Fibroblast of the aortic adventitia (primary cell): ENCODE measurements around the gene C1QTNF12. TPM values are rescaled to one million over a fixed set of nuclear protein-coding genes. Genes with fewer than 3 reads are reported as not detected.
A peak's percentile ranks its signal among the peaks of the same experiment; 100 is the strongest.

Experiments used
- DNase-seq: peaks from one replicate; pipeline ENCODE4 v3.0.0-alpha.2; 2010; ENCODE audit warnings: low read depth
- H3K4me3 ChIP-seq: 2 replicates; pipeline ENCODE4 v1.5.1; 2011; ENCODE audit warnings: low read depth, mild to moderate bottlenecking, control low read depth, low read length, moderate library complexity
- CTCF ChIP-seq: IDR thresholded peaks from 2 replicates; pipeline ENCODE4 v1.5.1; 2011; ENCODE audit warnings: mild to moderate bottlenecking, low read length, control low read depth, inconsistent platforms; ENCODE audit not compliant: insufficient read depth
- total RNA-seq: library from RNA; depleted of rRNA; stranded (reverse); fragments of >200 nt; gene quantifications from 2 replicates; pipeline ENCODE4 v1.2.3, GENCODE V29; 2012; ENCODE audit warnings: low replicate concordance

Gene C1QTNF12
- total RNA-seq, 1 donor: 1.4 TPM

GRCh38 chr1:1200876-1201810 lies 45.4 kb downstream of the C1QTNF12 start:
- no peak for TF ChIP-seq CTCF
- peak; percentile 37 for DNase-seq
- H3K4me3 ChIP-seq: peak overlapping the region; percentile 48

GRCh38 chr1:1199961-1200875 lies 46.3 kb downstream of the C1QTNF12 start:
- DNase-seq: no peak
- no peak for TF ChIP-seq CTCF
- no peak overlapping the region for H3K4me3 ChIP-seq

GRCh38 chr1:1199141-1199960 lies 47.2 kb downstream of the C1QTNF12 start:
- TF ChIP-seq CTCF: no peak
- no peak overlapping the region for H3K4me3 ChIP-seq
- DNase-seq: no peak

GRCh38 chr1:1198423-1199140 lies 47.9 kb downstream of the C1QTNF12 start:
- no peak overlapping the region for H3K4me3 ChIP-seq
- no peak for TF ChIP-seq CTCF
- DNase-seq: no peak

GRCh38 chr1:1197551-1198422 lies 48.7 kb downstream of the C1QTNF12 start:
- DNase-seq: no peak
- no peak for TF ChIP-seq CTCF
- no peak overlapping the region for H3K4me3 ChIP-seq
